ENCODE results near the gene PROS1.
"Not testable (repeated sequence)": the region's sequence is repeated elsewhere in the genome, so short reads cannot be mapped to it uniquely, and the experiment has no call there.

The PROS1 gene

DNA sequence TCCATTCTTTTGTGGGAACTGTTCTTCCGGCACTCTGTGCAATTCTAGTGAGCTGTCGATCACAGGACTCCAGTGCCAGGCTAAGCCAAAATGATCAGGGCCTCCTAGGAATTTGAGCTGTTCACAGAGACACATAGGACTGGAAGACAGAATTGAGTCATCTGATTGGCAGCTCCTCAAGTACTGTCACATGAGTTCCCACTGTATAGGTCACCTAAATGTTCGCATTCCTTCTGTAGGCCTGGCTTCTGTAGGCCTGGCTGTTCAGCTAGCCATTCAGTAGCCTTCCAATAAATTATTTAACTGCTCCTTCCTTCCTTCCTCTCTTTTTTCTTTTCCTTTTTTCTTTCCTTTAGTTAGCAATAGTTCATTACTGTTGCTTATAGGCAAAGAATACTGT lies 4.3 kb downstream of the PROS1 start:
- FAIRE-seq: no peak

- not testable (repeated sequence) for FAIRE-seq
These were observed 8.6 kb downstream of the PROS1 start for GRCh38 chr3:93965106-93965505.

DNA sequence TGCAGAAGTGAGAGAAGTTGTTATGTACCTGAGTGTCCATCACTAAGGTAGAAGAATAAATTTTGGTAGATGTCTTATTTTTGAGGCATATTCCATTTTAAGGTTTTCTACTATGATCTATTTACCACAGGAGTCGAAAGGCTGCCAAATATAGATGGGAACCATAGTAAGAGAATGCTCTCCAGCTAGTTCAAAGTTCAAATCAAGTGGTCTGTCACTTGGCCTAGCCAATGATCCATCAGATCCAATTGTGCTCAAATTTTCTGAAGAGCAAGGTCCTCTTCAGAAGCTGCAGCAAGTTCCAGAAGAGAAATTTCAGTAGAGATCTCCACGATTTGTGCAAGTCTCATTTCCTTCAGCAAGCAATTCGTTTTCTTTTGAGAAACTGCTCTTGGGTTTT lies 10.9 kb downstream of the PROS1 start:
- FAIRE-seq: no peak

DNA sequence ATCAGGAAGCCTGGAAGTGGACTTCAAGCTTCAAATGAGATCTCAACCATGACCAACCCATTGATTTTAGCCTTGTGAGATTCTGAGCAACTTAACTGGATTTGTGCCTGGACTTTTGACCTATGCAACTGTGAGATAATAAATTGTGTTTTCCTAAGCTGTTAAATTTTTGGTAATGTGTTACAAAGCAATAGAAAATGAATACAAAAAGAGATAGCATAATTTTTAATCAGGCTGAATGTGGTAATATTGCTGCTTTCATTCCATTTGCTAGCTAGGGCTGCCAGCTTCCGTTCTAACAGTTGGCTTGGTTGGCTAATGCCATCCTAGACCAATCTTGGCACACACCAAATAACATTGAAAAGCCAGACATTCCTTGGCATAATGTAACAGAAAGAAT lies 12.2 kb downstream of the PROS1 start:
- no peak for FAIRE-seq

DNA sequence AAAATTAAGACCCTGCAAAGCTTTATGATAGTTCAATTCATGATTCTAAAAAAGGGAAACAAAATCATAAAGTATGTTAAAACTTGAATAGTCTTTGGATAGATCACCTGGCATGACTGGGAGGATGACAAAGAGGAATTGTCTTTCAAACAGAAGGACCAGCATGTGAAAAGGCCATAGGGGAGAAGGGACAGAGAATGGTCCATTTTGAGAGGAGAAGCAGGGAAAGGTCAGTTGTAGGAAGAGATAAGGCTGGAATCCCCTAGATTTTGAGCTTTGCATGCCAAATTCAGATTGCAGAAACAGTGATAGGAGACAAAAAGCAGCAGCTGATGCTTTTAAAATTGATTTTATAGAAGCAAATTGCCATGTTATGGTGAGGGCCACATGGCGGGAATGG lies 12.7 kb downstream of the PROS1 start:
- FAIRE-seq: no peak

GRCh38 chr3:93949958-93950357 lies 23.7 kb downstream of the PROS1 start:
- FAIRE-seq: not testable (repeated sequence)

- FAIRE-seq: not testable (repeated sequence)
These were observed 36.2 kb downstream of the PROS1 start for GRCh38 chr3:93937485-93937884.

DNA sequence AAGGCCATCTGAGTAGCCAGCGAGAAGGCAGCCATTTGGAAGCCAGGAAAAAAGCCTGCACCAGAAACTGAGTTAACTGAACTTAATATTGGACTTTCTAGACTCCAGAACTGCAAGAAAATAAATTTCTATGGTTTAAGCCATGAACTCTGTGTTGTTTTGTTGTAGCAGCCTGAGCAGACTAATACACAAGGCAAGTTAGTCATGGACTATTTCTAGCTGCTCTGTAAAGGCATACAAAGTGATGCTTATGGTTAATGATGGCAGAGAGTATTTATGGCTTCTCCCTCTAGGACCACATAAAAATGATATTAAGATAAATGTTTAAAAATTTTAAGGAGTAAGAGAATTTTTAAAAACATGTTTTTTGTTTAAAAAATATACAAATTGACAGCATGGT lies 37.1 kb downstream of the PROS1 start:
- FAIRE-seq: no peak

DNA sequence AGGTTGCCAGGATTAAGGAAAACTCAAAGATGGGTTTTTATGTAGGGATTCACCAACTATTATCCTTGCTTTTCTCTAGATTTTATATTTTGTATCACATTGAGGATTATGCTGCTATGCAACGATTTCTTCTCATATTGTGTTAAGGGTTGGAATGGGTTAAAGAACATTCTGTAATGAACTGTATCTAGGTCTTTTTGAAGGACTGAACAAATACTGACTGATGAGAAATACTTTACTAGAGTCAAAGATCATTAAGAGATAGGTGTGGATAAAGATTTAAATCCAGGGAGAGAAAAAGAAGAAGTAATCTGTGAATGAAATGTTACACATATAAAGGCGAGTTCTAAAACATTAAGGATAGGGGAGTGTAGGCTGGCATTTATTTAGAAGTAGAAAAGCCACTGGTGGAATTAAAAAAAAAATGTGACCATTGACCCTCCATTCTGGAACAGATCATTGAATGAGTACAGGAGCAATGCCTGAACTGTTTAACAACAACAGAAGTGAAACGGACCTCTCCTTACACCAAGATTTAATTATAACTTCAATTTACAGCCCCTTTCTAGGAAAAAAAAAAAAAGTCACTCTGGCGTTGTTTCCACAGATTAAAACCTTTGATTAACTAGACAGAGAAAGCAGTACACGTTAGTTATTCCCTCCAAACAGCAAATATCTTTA lies 39.2 kb downstream of the PROS1 start:
- FAIRE-seq: no peak

DNA sequence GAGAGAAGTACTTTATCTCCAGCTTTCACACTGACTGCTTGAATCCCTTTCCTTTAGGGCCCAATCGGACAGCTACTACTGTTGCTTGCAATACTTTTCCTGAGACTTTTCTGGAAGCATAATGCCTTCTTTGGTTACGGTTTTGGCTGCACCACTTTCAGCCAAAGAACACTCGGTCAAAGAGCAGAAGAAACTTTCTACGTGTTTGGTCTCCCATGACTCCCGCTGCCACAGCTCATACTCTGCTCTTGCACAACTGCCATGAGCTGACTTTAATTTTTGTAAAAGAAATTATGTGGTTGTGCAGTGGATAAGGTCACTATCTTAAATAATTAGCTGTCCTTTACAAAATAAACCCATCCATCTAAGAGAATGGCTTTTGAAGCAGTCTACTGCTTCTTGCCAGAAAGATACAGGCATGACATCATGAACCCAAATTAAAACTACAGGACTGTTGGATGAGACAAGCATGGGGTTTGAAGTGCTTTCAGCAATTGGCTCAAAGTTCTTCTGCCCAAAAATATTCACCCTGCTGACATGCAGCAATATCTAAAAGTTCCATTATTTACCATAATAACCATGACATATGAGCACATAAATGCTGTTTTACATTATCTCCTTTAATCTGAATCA lies 42.0 kb downstream of the PROS1 start:
- no peak for FAIRE-seq

DNA sequence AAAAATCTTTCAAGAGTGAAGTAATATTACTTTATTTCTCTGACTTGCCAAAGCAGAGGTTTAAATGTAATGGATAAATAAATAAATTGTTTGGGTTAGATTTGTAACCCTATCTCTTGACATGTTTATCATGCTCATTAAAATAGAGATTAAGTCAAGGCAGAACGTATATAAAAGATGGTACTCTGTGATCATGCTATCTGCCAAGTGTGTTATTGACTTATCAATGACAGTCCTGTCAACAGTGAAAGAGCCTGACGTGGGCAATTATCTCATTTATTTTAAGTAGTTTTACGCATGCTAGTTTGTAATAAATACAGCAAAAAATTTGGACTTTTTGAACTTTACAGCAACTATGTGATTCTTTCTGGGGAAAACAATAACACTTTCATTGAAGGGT lies 43.7 kb downstream of the PROS1 start:
- no peak for FAIRE-seq

DNA sequence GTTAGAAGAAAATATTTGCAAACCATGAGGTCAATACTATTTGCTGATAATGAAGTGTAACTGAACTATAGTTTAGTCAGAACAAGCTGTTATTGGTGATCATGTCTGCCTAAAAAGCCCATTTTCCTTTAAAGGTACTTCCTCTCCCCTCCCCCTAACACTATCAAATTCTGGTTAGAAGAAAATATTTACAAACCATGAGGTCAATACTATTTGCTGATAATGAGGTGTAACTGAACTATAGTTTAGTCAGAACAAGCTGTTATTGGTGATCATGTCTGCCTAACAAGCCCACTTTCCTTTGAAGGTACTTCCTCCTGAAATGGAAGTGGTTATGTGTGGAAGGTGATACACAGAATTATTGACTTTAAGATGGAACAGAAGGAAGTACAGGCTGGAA lies 46.9 kb downstream of the PROS1 start:
- no peak for FAIRE-seq

GRCh38 chr3:93924491-93924890 lies 49.2 kb downstream of the PROS1 start:
- no peak for FAIRE-seq

- no peak for FAIRE-seq
These were observed 50.7 kb downstream of the PROS1 start for GRCh38 chr3:93923006-93923405.

DNA sequence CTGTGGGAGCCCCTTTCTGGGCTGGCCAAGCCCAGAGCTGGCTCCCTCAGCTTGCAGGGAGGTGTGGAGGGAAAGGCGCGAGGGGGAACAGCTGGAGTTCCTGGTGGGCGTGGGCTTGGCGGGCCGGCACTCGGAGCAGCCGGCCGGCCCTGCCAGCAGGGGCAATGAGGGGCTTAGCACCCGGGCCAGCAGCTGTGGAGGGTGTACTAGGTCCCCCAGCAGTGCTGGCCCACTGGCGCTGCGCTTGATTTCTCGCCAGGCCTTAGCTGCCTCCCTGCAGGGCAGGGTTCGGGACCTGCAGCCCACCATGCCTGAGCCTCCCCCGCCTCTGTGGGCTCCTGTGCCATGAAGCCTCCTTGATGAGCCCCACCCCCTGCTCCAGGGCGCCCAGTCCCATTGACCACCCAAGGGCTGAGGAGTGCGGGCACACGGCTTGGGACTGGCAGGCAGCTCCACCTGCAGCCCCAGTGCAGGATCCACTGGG lies 56.1 kb downstream of the PROS1 start:
- not testable (repeated sequence) for FAIRE-seq

- FAIRE-seq: not testable (repeated sequence)
These were observed 60.1 kb downstream of the PROS1 start for GRCh38 chr3:93913623-93914022.

GRCh38 chr3:93911206-93911605 lies 62.5 kb downstream of the PROS1 start:
- FAIRE-seq: no peak

DNA sequence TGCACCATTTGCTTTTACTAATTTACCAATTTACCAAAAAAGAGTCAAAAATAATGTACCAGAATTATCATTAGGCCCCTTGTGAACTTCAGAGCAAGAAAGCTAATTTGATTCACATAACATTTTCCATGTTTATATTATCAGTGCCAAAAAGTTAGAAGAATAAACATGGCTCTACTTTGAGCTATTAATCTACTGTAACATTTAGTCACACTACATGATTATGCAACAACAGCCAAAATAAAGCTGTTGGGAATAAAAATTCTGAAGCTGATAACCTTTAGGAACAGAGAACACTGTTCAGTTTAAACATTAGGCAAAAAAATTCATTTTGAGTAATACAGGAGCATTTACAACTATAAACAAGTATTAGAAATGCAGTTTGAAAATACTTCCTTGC lies 63.6 kb downstream of the PROS1 start:
- no peak for FAIRE-seq

- no peak for FAIRE-seq
These were observed 66.6 kb downstream of the PROS1 start for GRCh38 chr3:93907132-93907531.

DNA sequence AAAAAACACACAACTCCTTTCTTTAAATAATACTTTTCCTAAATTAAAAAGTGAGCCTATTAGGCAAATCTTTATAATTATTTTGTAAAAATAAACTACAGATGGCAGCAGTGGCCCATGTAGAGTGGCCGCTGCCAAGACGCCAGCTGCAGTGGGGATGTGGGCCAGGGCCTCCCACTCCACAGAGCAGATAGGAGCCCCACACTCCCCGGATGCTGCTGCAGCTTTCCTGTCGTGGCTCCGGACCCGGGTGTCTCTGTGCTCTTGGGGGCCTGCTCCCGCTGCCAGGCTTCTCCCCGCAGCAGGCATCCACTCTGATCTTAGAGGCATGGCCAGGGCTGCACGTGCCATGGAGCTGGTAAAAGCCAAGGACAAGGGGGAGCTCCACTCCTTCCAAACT lies 67.5 kb downstream of the PROS1 start:
- no peak for FAIRE-seq

- FAIRE-seq: no peak
These were observed 69.1 kb downstream of the PROS1 start for GRCh38 chr3:93904568-93904967.

- FAIRE-seq: not testable (repeated sequence)
These were observed 95.3 kb downstream of the PROS1 start for GRCh38 chr3:93878250-93879017.

GRCh38 chr3:93877427-93877826 lies 96.3 kb downstream of the PROS1 start:
- FAIRE-seq: not testable (repeated sequence)

DNA sequence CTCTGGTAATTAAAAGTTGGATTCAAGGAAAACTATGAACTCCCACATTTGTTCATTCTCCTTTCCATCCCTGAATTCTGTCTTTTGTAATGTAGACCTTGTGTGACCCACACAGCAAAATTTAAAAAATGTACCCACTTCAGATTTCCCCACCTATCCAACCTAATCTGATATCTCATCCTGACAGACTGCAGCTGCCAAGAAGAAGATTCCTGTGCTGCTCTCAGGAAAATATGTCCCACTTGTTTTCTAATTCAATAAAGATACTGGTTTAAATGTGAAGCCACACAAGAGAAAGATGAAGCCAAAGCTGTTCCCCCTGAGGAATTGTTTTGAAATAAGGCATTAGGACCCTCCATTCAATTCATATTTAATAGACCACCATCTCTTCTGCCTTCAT lies 100.3 kb downstream of the PROS1 start:
- FAIRE-seq: not testable (repeated sequence)
